Measurements from ENCODE around the gene GPANK1.
A peak's percentile ranks its signal among the peaks of the same experiment; 100 is the strongest.

The GPANK1 gene

GRCh38 chr6:31663126-31663960 is 1.5 kb downstream of the GPANK1 start:
- no peak for DNase-seq (ENCODE audit: low read depth in 1 of 2, low spot score in 1 of 2)

- DNase-seq (ENCODE audit: low read depth in 1 of 2, low spot score in 1 of 2), result no peak
Measured at GRCh38 chr6:31662124-31662723, 2.6 kb downstream of the GPANK1 start.

GRCh38 chr6:31661262-31662123 is 3.3 kb downstream of the GPANK1 start:
- no peak for DNase-seq (ENCODE audit: low read depth in 1 of 2, low spot score in 1 of 2)

- DNase-seq (ENCODE audit: low read depth in 1 of 2, low spot score in 1 of 2), result peak; percentile 51 to 61
Measured at GRCh38 chr6:31660381-31661261, 4.2 kb downstream of the GPANK1 start, which contains the start of gene C6orf47. Gene C6orf47 (minus strand): TSS chr6:31660778. CDS start chr6:31659947, 831 bp downstream.

- DNase-seq (ENCODE audit: low read depth in 1 of 2, low spot score in 1 of 2), result no peak
Measured at GRCh38 chr6:31659649-31660380, 5.0 kb downstream of the GPANK1 start.

- no peak for DNase-seq (ENCODE audit: low read depth in 1 of 2, low spot score in 1 of 2)
Measured at GRCh38 chr6:31658983-31659648, 5.7 kb downstream of the GPANK1 start.

GRCh38 chr6:31658158-31658688 is 6.6 kb downstream of the GPANK1 start:
- DNase-seq (ENCODE audit: low read depth in 1 of 2, low spot score in 1 of 2), result no peak

- no peak for DNase-seq (ENCODE audit: low read depth in 1 of 2, low spot score in 1 of 2)
Measured at GRCh38 chr6:31657406-31658157, 7.2 kb downstream of the GPANK1 start.

- no peak for DNase-seq (ENCODE audit: low read depth in 1 of 2, low spot score in 1 of 2)
Measured at GRCh38 chr6:31655349-31656237, 9.2 kb downstream of the GPANK1 start, which contains the start of gene APOM. Gene APOM (plus strand): TSS chr6:31655894. CDS start chr6:31655967, 73 bp downstream.

- no peak for DNase-seq (ENCODE audit: low read depth in 1 of 2, low spot score in 1 of 2)
Measured at GRCh38 chr6:31654574-31655348, 10.0 kb downstream of the GPANK1 start.

- peak in 1 of 2 donors; percentile 73 for DNase-seq (ENCODE audit: low read depth in 1 of 2, low spot score in 1 of 2)
Measured at GRCh38 chr6:31652925-31653724, 11.7 kb downstream of the GPANK1 start.

GRCh38 chr6:31651602-31652191 is 13.1 kb downstream of the GPANK1 start:
- no peak for DNase-seq (ENCODE audit: low read depth in 1 of 2, low spot score in 1 of 2)

GRCh38 chr6:31645325-31645724 is 19.5 kb downstream of the GPANK1 start:
- no peak for DNase-seq (ENCODE audit: low read depth in 1 of 2, low spot score in 1 of 2)

- DNase-seq (ENCODE audit: low read depth in 1 of 2, low spot score in 1 of 2), result no peak
Measured at GRCh38 chr6:31643818-31644454, 20.9 kb downstream of the GPANK1 start.
